Stimulated activated naive CD8-positive, alpha-beta T cell treated with anti-CD3 and anti-CD28 coated beads, Interleukin-15, Interleukin-2, amounts not matched to agents 100 U/mL and 50 U/mL, for 24 hours (primary cell): ENCODE measurements around the gene RNF182.
"Not testable (repeated sequence)": the region's sequence is repeated elsewhere in the genome, so short reads cannot be mapped to it uniquely, and the experiment has no call there.

Experiments used
- ATAC-seq: fragments of 150-1000 bp; cut with Tn5 transposase; one replicate; pipeline ENCODE4 v1.10.0; 2021
- DNase-seq: peaks from one replicate; pipeline ENCODE4 v3.0.0; 2021

Gene RNF182

GRCh38 chr6:13917141-13917540, 7.6 kb upstream of the RNF182 start:
- no peak for ATAC-seq
- DNase-seq, result no peak

GRCh38 chr6:13918686-13919250, 6.0 kb upstream of the RNF182 start:
- no peak for ATAC-seq
- DNase-seq, result no peak

- DNase-seq (no peak), ATAC-seq (no peak)
These were observed 4.9 kb upstream of the RNF182 start for GRCh38 chr6:13919861-13920260.

- DNase-seq (no peak), ATAC-seq (no peak)
These were observed 4.2 kb upstream of the RNF182 start for GRCh38 chr6:13920552-13920951.

- DNase-seq (no peak), ATAC-seq (no peak)
These were observed 2.0 kb upstream of the RNF182 start for GRCh38 chr6:13922750-13923149.

GRCh38 chr6:13923527-13924145, 1.1 kb upstream of the RNF182 start:
- ATAC-seq (no peak), DNase-seq (no peak)

- ATAC-seq (peak; percentile 83), DNase-seq (peak; percentile 55)
These were observed 405 bp upstream of the RNF182 start for GRCh38 chr6:13924146-13924948.

GRCh38 chr6:13926378-13926777, 1.6 kb downstream of the RNF182 start:
- no peak for ATAC-seq
- DNase-seq, result no peak

GRCh38 chr6:13927203-13927602, 2.5 kb downstream of the RNF182 start:
- no peak for DNase-seq
- ATAC-seq, result no peak

GRCh38 chr6:13929196-13929595, 4.4 kb downstream of the RNF182 start:
- ATAC-seq, result no peak
- DNase-seq, result no peak

- no peak for ATAC-seq
- no peak for DNase-seq
These were observed 7.1 kb downstream of the RNF182 start for GRCh38 chr6:13931797-13932402.

- ATAC-seq, result no peak
- no peak for DNase-seq
These were observed 8.0 kb downstream of the RNF182 start for GRCh38 chr6:13932785-13933184.

GRCh38 chr6:13934721-13935120, 10.0 kb downstream of the RNF182 start:
- no peak for ATAC-seq
- DNase-seq, result no peak

GRCh38 chr6:13935190-13935880, 10.6 kb downstream of the RNF182 start:
- ATAC-seq (no peak), DNase-seq (no peak)

GRCh38 chr6:13935881-13936261, 11.1 kb downstream of the RNF182 start:
- not testable (repeated sequence) for ATAC-seq, DNase-seq

GRCh38 chr6:13941902-13942301, 17.1 kb downstream of the RNF182 start:
- no peak for DNase-seq
- no peak for ATAC-seq

GRCh38 chr6:13943943-13944342, 19.2 kb downstream of the RNF182 start:
- DNase-seq (no peak), ATAC-seq (no peak)

GRCh38 chr6:13946506-13946905, 21.8 kb downstream of the RNF182 start:
- ATAC-seq (no peak), DNase-seq (no peak)

- DNase-seq, result no peak
- no peak for ATAC-seq
These were observed 22.9 kb downstream of the RNF182 start for GRCh38 chr6:13947611-13948178.

- no peak for ATAC-seq
- no peak for DNase-seq
These were observed 27.3 kb downstream of the RNF182 start for GRCh38 chr6:13952101-13952500.

- no peak for DNase-seq
- ATAC-seq, result no peak
These were observed 28.4 kb downstream of the RNF182 start for GRCh38 chr6:13953061-13953705.
